Pancreas (tissue), 10 donors: Measurements from ENCODE around the gene ELF3. TPM values are rescaled to one million over a fixed set of nuclear protein-coding genes. Genes with fewer than 3 reads are reported as not detected.
"Not testable (repeated sequence)": the region's sequence is repeated elsewhere in the genome, so short reads cannot be mapped to it uniquely, and the experiment has no call there.

Experiments used
- ATAC-seq, 4 donors: fragments of 200-7000 bp; cut with Tn5 transposase; one replicate each; pipeline versions ENCODE4 v1.8.0 to v1.9.1; 2020; ENCODE audit warnings: mild to moderate bottlenecking in 4 of 4, moderate library complexity in 4 of 4
- DNase-seq, 6 donors: peaks; one replicate each; pipeline ENCODE4 v3.0.0-alpha.2; 2020
- FAIRE-seq: peaks from 2 replicates; lab custom pipeline; 2012; peaks lifted over from hg19 to GRCh38; lab: Jason Lieb, UNC
- H3K27ac ChIP-seq, 4 donors: fragments of 200-600 bp; sonication (generic); 1 replicate in 3 of 4; 2 replicates in 1 of 4; pipeline versions ENCODE4 v1.5.0 to v1.8.0; 2020
- H3K27me3 ChIP-seq, 4 donors: fragments of 200-600 bp; one replicate each; pipeline ENCODE4 v1.8.0; 2021
- H3K36me3 ChIP-seq, 3 donors: fragments of 200-600 bp; sonication (generic) in 1 of 3; one replicate each; pipeline versions ENCODE4 v1.5.0 to v1.8.0; 2020 to 2021
- H3K4me1 ChIP-seq, 3 donors: fragments of 200-600 bp; one replicate each; pipeline ENCODE4 v1.8.0; 2021
- H3K4me3 ChIP-seq, 4 donors: fragments of 200-600 bp; sonication (generic) in 2 of 4; one replicate each; pipeline versions ENCODE4 v1.5.0 to v1.8.0; 2020 to 2021
- H3K9me3 ChIP-seq, 4 donors: fragments of 200-600 bp; one replicate each; pipeline ENCODE4 v1.8.0; 2021
- WGBS, 2 donors: extraction: QIAGEN DNeasy Blood & Tissue Kit; methylation state at CpG; one replicate each; pipeline ENCODE4 v1.1.7; 2013; 5-methylcytosine and 5-hydroxymethylcytosine counted together
- intact Hi-C, 3 donors: fragments of 100-400 bp; cut with DNase I; formaldehyde crosslinking; loops; one replicate each; pipeline versions ENCODE4 v1.11.1 to v1.14.2; 2022
- polyA plus RNA-seq, 2 donors: library from polyadenylated mRNA; stranded (reverse); fragments of 200-250 nt; gene quantifications; one replicate each; pipeline ENCODE4 v1.2.3, GENCODE V29; 2013
- total RNA-seq, 6 donors: library from RNA; stranded (reverse); fragmentation: NEBNext Ultra II Directional in 4 of 6; extraction: Animal tissue kit (Norgen Biotek cat#: 25700) in 4 of 6; gene quantifications; one replicate each; pipeline versions ENCODE4 v1.2.1 to v1.2.4, GENCODE V29; 2021 to 2023
- TF ChIP-seq, protein P1 (sequence below), 4 donors: fragments of 200-600 bp; sonication (generic) in 3 of 4; IDR thresholded peaks; one replicate each; pipeline versions ENCODE4 v1.5.0 to v1.8.0; 2021; ENCODE audit warnings: antibody characterized with exemption in 4 of 4
- donor health status: healthy with polysubstance abuse.
- donor health status: DM: no; HTN: no; CAD: no; lungs with moderate emphysema.
- donor health status: DM: no; HTN: no; CAD: no.
- donor health status: control.
- donor health status: control.
- donor health status: Bipolar disorder and iron deficiency.
- donor health status: DM: yes; HTN: yes; CAD: no.
- donor health status: DM: no; HTN: no; CAD: no.
- donor health status: DM: no; HTN: no; CAD: no.
- donor health status: DM: yes; HTN: yes; CAD: no.

Gene ELF3
- total and polyA plus RNA-seq, 8 donors: 99.3 to 447 (median 211) TPM

- H3K27ac ChIP-seq: peak overlapping the region; percentile 65 to 91 (median 78)
- no peaks in the 10 kb centered on the region for H3K27me3 ChIP-seq
- DNase-seq (no peak), FAIRE-seq (no peak), ATAC-seq (peak; percentile 5 to 19 (median 12))
- H3K36me3 ChIP-seq: no peaks in the 10 kb centered on the region
- H3K4me3 ChIP-seq: no peak overlapping the region
- WGBS, 2 donors: 74% methylated on average over 5 of the region's 5 CpGs
- intact Hi-C loops: loop anchor here in 1 of 3 donors (5.0 kb wide), 1 partner anchor 60 kb away; no protein-coding TSS in a partner anchor
- no peaks in the 10 kb centered on the region for H3K9me3 ChIP-seq
- H3K4me1 ChIP-seq: peaks cover 33 to 62% (median 47%) of the 10 kb centered on the region in 3 donors
- TF ChIP-seq, protein P1, sequence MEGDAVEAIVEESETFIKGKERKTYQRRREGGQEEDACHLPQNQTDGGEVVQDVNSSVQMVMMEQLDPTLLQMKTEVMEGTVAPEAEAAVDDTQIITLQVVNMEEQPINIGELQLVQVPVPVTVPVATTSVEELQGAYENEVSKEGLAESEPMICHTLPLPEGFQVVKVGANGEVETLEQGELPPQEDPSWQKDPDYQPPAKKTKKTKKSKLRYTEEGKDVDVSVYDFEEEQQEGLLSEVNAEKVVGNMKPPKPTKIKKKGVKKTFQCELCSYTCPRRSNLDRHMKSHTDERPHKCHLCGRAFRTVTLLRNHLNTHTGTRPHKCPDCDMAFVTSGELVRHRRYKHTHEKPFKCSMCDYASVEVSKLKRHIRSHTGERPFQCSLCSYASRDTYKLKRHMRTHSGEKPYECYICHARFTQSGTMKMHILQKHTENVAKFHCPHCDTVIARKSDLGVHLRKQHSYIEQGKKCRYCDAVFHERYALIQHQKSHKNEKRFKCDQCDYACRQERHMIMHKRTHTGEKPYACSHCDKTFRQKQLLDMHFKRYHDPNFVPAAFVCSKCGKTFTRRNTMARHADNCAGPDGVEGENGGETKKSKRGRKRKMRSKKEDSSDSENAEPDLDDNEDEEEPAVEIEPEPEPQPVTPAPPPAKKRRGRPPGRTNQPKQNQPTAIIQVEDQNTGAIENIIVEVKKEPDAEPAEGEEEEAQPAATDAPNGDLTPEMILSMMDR (IDR thresholded peaks at IDR 0.05): no peak
Measured at GRCh38 chr1:202046748-202047708, 36.6 kb downstream of the ELF3 start.

DNA sequence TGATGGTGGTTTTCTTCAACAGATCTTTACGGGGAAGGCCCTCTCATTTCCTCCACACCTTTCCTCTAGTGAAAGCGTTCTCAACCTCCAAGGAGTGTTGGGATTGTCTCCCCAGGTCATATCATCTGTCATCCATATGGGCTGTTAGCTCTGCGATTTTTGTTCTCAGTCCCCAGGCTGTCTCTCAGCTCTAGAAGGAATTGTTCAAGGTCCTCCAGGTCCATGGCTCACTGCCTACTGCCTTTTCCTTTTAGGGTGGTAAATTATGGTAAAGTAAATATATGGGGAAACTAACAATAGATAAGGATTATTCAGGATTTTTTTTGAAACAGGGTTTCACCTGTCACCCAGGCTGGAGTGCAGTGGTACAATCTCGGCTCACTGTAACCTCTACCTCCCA is 37.6 kb downstream of the ELF3 start:
- no peaks in the 10 kb centered on the region for H3K36me3 ChIP-seq
- ATAC-seq: peak in 3 of 4 donors; percentile 5 to 28 (median 6)
- TF ChIP-seq, protein P1 (IDR thresholded peaks at IDR 0.05): no peak
- H3K27me3 ChIP-seq: no peaks in the 10 kb centered on the region
- no peaks in the 10 kb centered on the region for H3K9me3 ChIP-seq
- H3K4me3 ChIP-seq: no peak overlapping the region
- WGBS, 2 donors: 48 to 53% methylated on average over 4 of the region's 4 CpGs
- peak in 1 of 6 donors; percentile 58 for DNase-seq
- peaks cover 33 to 58% (median 47%) of the 10 kb centered on the region in 3 donors for H3K4me1 ChIP-seq
- intact Hi-C loops: loop anchor here in 1 of 3 donors (5.0 kb wide), 1 partner anchor 59 kb away; no protein-coding TSS in a partner anchor
- peak overlapping the region in 3 of 4 donors; percentile 68 to 91 (median 87) for H3K27ac ChIP-seq
- no peak for FAIRE-seq

GRCh38 chr1:202049129-202049528 is 38.7 kb downstream of the ELF3 start:
- Histone ChIP-seq H3K36me3 (no peaks in the 10 kb centered on the region), H3K9me3 (no peaks in the 10 kb centered on the region), H3K4me1 (peaks cover 33 to 50% (median 47%) of the 10 kb centered on the region in 3 donors), H3K27me3 (no peaks in the 10 kb centered on the region), H3K27ac (peak overlapping the region in 3 of 4 donors; percentile 10 to 91 (median 87)), H3K4me3 (no peak overlapping the region)
- peak in 4 of 6 donors; percentile 56 to 81 (median 60) for DNase-seq
- WGBS, 2 donors: 35 to 39% methylated on average over 5 of the region's 5 CpGs
- FAIRE-seq: no peak
- intact Hi-C loops: loop anchor here in 1 of 3 donors (5.0 kb wide), 1 partner anchor 58 kb away; no protein-coding TSS in a partner anchor
- TF ChIP-seq, protein P1 (IDR thresholded peaks at IDR 0.05): no peak
- peak; percentile 22 to 48 (median 32) for ATAC-seq

GRCh38 chr1:202054094-202054493 is 43.7 kb downstream of the ELF3 start:
- ATAC-seq (no peak), FAIRE-seq (no peak), DNase-seq (no peak)
- peaks cover 15 to 31% (median 20%) of the 10 kb centered on the region in 3 donors for H3K4me1 ChIP-seq
- no peak overlapping the region for H3K4me3 ChIP-seq
- no peaks in the 10 kb centered on the region for H3K9me3 ChIP-seq
- no peaks in the 10 kb centered on the region for H3K27me3 ChIP-seq
- no peak overlapping the region for H3K27ac ChIP-seq
- TF ChIP-seq, protein P1 (IDR thresholded peaks at IDR 0.05): no peak
- 92 to 95% methylated on average over 7 of the region's 7 CpGs for WGBS, 2 donors
- intact Hi-C loops: no loop called here
- H3K36me3 ChIP-seq: no peaks in the 10 kb centered on the region

GRCh38 chr1:202054673-202055072 is 44.3 kb downstream of the ELF3 start:
- FAIRE-seq, H3K9me3 ChIP-seq, H3K27ac ChIP-seq, intact Hi-C loops, H3K27me3 ChIP-seq, H3K36me3 ChIP-seq, H3K4me3 ChIP-seq, ATAC-seq: not testable (repeated sequence)
- peaks cover 10 to 26% (median 15%) of the 10 kb centered on the region in 3 donors for H3K4me1 ChIP-seq
- peak in 1 of 6 donors; percentile 0 for DNase-seq
- WGBS, 2 donors: 86 to 92% methylated on average over 4 of the region's 4 CpGs
